Dermis microvascular lymphatic vessel endothelial cell (primary cell): ENCODE measurements around the gene GPR12. TPM values are rescaled to one million over a fixed set of nuclear protein-coding genes. Genes with fewer than 3 reads are reported as not detected.
"Not testable (repeated sequence)": the region's sequence is repeated elsewhere in the genome, so short reads cannot be mapped to it uniquely, and the experiment has no call there.

Experiments
- DNase-seq, 2 donors: peaks; one replicate each; pipeline versions ENCODE4 v3.0.0 to v3.0.0-alpha.2; 2010; ENCODE audit warnings: low read depth in 2 of 2
- total RNA-seq: library from RNA; depleted of rRNA; stranded (reverse); fragments of >200 nt; gene quantifications from 2 replicates; pipeline ENCODE4 v1.2.1, GENCODE V29; 2014

The GPR12 gene
- total RNA-seq, 1 donor from 2014 or later = not detected

DNA sequence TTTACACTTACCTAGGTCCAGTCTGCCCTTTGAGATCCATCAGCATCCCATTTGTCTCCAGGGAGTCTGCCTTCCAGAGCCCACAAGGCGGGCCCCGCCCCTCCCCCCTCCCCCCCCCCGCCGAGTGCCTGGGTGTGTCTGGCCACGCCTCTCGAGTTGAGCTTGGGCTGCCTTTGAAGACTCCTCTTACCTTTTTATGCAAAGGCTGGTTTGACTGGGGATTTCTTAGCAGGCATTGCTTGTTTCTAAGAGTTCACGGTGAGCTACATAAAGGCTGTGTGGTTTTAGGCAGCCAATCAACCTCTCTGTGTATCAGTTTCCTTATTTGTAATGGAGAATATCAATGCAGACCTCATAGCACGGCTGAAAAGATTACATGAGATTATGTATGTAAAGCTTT lies 11.3 kb downstream of the GPR12 start:
- no peak for DNase-seq

DNA sequence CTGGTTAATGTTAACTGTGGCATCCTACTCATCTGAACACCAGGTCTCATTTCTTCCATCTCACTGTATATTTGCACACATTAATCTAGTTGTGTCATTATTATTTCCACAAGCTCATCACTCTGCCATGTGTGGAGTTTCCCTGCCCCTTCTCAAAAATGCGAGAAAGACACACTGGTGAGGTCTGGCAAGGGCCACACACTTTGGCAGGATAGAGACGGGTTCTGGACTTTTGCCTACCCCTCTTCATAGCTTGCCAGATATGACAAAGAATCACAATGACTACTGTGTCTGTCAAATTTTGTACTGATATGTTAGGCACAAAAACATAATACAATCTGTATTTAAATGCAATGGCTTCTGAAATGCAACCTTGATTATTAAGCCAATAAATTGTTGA lies 12.9 kb downstream of the GPR12 start:
- DNase-seq = no peak

DNA sequence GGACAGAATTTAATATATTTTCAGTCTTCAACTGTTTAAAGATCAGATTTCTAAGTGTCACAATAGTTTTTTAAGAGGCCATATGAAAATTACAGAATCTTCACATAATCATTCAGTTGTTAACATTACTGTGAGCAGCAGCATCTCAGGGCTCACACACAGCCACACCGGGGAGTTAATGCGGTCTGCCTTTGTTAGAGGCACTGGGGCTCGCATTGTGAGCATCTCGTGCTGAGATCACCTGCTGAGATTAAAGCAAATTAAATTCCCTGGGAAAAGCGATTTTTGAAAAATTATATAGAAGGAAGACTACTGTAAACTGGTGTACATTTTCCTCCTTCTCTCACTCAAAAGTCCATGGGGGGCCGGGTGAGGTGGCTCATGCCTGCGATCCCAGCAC lies 16.6 kb downstream of the GPR12 start:
- no peak for DNase-seq

DNA sequence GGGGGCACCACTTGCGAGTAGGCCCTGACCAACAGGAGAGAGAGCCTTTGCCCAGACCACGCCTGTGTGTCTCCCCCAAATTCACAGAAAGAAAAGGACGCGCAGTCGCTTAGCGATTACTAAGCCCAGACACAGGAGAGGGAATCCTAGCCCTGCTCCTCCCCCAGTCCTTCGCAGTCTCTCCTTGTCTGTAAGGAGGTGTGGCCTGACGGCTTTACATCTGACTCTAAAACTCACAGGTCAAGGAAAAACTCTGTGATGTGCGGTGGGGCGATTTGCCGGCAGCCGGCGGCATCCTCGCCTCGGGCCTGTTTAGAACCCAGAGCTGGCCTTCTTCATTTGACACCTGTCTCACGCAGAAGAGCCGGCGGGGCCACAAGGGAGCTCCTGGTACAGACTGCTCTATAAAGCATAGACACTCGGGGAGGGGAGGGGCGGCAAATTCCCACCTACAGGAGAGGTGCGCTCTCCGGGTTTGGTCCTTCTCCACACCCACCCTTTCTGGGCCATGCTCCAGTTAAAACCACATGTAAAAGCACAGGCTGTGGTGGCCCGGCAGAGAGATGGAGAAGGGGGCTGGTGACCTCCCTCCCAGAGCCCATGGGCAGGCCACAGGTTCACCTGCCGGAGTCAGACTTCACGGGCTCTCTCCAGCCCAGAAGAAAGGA lies 17.8 kb downstream of the GPR12 start:
- DNase-seq = no peak

DNA sequence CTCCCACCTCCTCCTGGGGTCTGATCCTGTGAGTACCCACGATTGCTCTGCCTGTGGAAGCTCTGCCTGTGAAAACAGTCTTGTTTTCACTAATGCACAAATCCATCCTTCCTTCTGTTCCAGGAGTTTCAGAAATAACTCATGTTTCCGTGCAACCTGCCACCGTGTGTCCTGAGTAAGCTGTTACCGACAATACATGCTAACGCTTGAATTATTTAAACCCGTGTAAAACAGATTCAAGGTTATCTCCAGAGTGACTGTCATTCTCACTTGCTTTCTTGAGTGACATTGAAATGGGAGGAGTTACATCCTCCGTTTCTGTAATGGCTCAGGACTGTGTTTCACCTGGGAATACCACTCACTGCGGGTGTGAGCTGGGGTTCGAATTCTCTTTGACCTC lies 24.9 kb downstream of the GPR12 start:
- DNase-seq = no peak

DNA sequence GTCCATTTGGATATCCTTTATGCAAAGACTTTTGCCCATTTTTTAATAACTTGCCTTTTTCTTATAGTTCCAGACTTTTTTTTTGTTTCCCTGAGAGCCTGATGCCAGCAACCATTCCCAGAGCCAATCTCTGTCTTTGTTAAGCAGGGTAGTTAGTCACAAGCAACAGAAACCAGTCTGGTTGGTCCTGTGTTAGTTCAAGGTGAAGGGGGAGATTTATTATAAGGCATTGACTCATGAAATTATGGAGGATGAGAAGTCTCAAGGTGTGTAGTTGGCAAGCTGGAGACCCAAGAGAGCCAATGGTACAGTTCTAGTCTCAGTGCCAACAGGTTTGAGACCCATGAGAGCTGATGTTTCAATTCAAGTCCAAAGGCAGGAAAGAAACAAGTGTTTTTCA lies 33.0 kb downstream of the GPR12 start:
- no peak for DNase-seq

DNA sequence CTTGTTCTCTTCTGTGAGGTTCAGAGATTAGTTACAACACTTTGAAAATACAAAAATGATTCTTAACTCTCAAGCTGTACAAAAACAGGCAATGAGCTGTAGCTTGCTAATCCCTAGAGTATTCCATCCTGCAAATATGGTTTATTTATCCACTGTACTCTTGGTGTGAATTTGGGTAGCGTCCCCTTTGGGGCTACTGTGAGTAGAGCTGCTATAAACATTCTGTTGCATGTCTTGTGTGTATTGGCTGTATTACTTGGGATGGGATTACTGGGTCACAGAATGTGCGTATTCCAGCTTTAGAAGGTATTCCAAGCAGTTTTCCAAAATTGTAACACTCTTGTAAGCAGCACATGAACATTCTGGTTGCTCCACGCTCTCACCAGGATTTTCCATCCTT lies 33.5 kb downstream of the GPR12 start:
- no peak for DNase-seq

DNA sequence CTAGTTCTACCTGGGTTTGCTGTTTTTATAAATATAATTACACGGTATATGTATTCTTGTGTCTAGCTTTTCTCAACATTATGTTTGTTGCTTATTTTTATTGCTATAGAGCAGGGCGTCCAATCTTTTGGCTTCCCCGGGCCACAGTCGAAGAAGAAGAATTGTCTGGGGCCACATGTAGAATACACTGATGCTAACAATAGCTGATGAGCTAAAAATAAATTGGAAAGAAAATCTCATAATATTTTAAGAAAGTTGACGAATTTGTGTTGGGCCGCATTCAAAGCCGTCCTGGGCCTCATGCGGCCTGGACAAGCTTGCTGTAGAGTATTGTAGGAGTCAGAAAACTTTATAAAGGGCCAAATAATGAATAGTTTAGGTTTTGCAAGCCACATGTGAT lies 33.9 kb downstream of the GPR12 start:
- DNase-seq = no peak

DNA sequence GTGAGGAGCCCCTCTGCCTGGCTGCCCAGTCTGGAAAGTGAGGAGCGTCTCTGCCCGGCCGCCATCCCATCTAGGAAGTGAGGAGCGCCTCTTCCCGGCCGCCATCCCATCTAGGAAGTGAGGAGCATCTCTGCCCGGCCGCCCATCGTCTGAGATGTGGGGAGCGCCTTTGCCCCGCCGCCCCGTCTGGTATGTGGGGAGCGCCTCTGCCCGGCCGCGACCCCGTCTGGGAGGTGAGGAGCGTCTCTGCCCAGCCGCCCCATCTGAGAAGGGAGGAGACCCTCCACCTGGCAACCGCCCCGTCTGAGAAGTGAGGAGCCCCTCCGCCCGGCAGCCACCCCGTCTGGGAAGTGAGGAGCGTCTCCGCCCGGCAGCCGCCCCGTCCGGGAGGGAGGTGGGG lies 37.0 kb downstream of the GPR12 start:
- not testable (repeated sequence) for DNase-seq

DNA sequence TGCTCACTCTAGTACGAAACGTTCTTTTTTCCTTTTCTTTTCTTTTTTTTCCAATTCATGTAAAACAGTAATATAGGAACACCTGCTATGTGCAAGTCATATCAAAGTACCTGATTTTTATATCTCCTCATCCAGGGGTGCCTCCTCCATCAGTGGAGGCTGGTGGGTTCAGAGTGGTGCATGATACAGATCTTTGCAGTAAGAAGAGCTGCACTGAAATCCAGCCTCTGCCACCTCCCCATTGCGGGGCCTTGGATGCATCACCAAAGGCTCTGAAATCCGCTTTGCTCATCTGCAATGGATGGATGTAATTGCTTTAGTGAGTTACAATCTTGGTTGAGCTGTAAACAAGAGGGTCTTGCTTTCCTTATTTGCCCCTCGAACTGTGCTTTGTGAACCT lies 38.3 kb downstream of the GPR12 start:
- DNase-seq = no peak

DNA sequence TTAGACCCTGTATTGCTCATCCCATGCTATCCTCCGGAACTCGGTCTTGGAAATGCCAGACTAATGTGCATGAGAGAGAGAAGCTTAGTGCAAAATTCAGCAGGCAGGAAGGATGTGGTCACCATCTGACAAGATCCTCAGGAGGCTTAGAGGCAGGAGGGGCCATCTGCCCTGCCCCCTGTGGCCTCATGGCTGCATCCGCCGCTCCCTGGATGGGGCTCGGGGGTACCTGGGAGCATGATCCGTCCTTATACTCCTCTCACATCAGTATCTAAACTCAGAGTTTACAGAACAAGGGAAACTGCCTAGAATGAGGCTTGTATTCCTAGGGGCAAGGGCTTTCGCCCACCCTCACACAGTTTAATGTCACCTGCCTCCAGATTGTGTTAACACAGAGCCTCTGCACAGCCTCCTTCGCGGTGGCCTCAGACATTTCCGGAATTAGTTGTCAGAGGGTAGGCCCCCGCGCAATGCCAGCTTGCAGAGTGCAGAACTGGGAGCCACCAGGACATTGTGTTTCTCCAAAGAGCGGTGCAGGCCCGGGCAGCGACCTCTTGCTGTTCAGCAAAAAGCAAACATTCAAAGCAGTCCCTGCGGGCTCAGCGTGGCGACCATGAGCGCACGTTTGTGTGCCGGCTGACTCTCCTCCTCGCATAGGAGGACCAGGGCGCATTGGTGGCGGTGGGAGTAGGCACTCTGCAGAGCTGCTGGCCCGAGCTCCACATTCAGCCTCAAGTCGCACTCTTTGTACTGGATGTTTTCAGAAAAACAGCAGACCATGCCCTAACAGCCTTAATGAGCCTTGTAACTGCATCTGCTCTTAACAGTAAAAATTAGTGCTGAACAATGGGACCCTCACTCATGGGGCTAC lies 39.1 kb downstream of the GPR12 start:
- no peak for DNase-seq

DNA sequence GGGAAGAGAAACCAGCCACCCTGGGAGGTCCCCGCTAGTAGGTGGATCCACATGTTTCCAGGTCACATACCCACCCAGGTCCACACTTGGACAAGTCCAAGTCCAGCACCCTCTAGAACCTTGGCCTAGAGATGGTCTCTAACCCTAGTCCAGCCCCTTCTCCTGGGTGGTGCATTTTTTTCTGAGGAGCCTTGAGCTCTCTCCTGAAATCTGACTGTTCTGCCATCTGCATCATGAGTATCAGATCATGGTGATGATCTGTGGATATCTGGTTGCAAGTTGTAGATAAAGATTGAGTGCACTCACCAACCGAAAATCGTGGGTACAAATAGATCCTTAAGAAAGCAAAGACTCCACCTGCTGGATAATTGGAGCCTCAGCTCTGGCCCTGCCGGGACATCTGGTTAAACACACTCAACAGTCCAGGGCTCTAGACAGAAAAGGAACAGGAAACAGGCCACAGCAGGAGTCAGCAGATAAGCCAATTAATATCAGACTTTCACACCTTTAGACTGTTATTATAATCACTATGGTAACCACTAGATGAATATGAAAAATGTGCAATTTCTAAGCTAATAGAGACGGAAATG lies 41.1 kb downstream of the GPR12 start:
- DNase-seq = peak in 1 of 2 donors; percentile 58

DNA sequence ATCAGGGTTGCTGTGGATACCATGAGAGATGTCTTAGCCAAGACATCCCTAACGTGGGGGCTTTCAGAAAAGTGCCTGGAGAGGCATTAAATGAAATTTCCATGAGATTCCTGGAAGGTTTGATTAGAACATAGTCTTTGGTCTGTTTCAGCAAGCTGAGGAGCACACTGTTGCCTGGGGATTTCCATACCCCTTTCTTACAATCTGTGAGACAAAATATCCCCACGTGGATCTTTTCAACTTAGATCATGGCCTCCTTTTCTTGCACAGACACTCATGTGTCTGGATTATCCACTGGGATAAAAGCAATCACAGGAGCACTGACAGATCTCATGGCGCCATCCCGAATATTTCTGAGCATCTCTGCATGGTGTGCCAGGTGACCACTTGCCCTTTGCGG lies 41.7 kb downstream of the GPR12 start:
- no peak for DNase-seq

DNA sequence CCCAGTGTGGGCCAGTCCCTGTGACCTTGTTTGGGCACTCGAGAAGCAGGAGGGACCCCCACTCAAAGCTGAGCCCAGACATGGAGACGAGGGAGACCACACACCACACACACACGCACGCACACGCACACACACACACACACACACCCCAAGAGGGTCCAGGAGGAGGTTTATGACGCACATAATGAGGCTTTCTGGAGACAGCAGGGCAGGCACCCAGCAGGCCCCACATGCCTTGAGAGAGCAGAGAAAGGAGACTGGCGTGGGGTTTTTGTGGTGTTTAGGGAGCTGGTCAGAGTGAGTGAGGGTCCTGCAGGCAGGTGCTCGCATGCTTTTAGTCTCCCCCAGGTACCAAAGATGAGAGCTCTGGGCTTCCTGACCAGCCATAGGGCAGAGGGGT lies 42.4 kb downstream of the GPR12 start:
- no peak for DNase-seq

DNA sequence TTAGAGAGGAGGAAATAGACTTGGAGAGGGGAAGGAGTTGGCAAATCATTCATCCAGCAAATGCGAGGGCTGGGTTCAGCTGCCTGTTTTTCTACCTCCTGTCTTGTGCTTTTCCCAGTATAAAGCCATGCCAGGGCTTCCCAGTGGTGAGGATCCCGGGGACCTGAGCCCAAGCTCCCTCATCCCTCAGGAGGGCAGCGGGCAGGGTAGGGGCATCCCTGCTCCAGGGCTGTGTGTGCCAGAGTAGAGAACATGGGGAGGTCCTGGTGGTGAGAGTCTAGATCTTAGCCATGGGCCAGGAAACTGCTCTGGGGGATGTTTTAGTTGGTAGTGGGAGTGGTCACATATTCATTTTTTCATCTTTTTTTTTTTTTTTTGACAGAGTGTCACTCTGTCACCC lies 43.6 kb downstream of the GPR12 start:
- no peak for DNase-seq

DNA sequence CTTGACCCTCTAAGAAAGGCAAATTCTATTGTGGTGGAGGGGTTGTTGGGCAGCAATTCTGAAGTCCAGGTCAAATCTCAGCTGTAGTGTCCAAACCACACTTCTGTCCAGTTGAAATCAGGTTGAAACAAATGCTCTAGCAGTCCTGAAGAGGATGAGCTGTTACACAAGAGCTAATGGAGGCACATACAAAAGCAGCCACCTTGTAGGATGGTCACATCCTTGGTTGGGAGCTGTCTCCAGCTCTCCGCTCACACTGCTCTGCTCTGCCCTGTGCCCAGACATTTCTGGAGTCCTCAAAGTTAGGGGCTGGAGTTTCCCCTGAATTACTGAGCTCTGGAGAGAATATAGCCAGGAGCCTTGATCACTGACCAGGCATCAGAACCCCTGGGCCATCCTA lies 47.2 kb downstream of the GPR12 start:
- DNase-seq = no peak

DNA sequence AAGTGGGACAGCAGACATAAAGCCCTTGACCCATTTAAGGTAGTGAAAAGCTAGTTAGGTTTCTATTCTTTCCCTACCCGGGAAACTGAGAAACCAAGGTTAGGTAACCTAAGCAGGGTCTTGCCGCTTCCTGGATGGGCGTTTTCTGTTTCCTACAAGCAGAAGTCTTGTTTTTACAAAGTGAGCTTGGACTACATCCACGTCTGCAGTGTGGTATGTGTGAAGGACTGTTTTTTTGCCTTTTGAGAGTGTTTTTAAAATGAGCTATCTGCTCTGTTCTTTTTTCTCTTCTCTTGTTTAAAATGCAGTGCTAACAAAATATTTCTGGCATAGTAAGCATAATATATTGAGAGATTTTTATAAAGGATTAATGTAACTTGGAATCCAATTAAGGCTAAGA lies 49.4 kb downstream of the GPR12 start:
- no peak for DNase-seq

DNA sequence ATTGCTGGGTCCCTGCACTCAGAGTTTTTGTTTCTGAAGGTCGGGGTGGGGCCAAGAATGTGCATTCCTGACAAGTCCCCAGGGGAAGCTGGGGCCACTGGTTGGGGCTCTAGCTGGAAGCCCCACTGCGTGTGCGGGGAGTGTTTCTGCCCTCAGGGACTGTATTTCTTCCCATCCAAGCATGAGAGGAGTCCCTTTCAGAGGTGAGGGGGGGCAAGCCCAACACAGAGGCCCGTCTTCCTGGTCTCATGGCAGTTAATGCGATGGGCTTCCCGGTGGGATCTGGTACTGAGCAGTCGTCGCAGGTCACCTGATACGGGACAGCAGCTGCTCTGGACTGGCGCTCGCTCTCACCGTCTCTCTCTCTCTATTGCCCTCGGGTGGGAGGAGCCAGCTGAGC lies 50.4 kb downstream of the GPR12 start:
- DNase-seq = no peak

DNA sequence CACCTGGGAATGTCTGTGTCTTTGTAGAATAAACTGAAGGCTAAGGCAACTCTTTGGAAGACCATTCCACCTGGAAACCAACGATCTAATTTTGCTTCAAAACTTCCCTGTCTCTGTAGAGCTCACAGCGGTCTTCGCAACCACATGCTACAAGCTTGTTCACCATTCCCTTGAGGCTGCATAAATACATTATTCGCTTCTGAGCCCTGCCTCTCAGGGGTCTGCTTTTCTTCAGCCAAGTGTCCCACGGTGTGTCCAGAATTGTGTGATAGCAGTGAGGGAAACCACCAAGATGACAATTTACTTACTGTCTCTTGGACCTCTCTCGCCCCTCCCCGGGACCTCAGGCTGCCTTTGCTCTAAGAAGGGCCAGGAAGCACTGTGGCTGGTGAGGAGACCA lies 51.1 kb downstream of the GPR12 start:
- no peak for DNase-seq

DNA sequence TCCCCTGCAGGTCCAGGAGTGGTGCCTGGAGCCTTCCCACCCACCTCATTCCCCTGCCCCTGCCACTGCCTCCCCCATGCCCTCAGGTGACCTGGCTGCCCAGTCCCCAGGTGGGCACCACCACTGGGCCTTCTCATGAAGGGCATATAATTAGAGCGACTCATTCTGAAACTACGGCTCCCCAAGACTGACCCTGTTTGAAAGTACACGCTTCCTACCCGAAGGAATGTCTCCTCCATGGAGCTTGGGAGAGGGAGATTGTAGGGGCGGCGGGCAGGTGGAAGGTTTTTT lies 52.6 kb downstream of the GPR12 start:
- no peak for DNase-seq

DNA sequence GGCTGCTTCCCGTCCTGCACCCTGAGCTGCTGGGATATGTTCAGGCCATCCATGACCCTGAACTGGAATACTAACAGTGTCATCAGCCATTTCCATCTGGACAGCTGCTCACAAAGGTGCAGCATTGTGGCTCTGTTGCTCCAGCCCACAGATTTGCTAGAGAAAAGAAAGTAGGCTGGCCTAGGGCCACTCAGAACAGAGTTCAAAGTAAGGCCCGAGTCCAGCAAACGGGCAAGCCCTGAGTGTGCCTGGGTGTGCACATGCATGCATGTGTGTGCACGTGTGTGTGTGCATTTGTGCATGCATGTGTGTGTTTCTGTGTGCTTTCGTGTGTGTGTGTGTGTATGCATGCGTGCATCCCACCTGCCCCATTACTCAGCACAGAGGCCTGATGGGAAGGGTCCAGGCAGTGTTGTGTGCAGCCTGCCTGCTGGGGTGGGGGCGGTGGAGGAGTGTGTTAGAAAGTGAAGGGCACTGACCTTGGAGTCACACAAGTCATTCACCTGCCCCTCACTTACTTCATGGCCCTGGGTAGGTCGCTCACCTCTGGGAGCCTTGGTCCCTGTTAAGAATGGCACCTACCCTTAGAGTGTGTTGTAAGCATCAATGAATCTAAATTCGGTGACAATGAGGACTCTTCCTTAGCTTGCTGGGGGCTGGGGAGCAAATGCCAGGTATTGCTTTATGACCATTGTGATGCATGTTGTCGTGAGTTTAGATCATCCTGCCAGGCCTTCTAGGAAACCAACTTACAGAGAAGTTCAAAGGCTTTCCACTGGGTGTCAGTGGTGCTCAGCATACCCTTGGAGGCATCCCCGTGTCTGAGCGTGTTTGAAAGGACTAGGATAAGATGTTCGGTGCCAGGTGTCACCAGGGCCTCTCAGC lies 53.2 kb downstream of the GPR12 start:
- peak; percentile 24 to 57 for DNase-seq

DNA sequence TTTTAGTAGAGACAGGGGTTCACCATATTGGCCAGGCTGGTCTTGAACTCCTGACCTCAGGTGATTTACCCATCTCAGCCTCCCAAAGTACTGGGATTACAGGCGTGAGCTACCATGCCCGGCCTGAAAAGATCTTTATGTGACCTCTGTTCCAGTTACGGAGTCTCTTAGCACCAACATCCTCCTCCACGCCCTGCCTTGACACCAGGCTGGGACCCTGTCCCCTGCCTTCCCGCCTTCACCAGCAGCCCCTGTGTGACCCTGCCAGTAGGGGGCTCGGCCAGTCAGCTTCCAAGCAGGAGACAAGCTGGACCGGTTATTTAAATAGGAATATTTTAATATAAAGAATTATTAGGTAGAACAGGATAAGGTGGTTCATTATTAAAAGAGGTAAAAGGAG lies 54.2 kb downstream of the GPR12 start:
- DNase-seq = no peak
